ENCODE data around the gene MPC1L.
A peak's percentile ranks its signal among the peaks of the same experiment; 100 is the strongest.
"Not testable (repeated sequence)": the region's sequence is repeated elsewhere in the genome, so short reads cannot be mapped to it uniquely, and the experiment has no call there.

The MPC1L gene

GRCh38 chrX:40580537-40581335 is 42.5 kb upstream of the MPC1L start, which contains the start of gene ATP6AP2:
ATP6AP2 (plus strand) TSS chrX:40580970; CDS start chrX:40581066, 96 bp downstream.
- peak within 1 kb of the TSS; percentile 69 for H3K4me3 ChIP-seq (ENCODE audit: low read length)
- TF ChIP-seq CTCF (IDR thresholded peaks at IDR 0.05; ENCODE audit: insufficient read depth, low read depth, low read length, missing control alignments), result no peak

GRCh38 chrX:40581336-40581920 is 41.8 kb upstream of the MPC1L start:
- H3K4me3 ChIP-seq (ENCODE audit: low read length), result peak overlapping the region; percentile 69
- no peak for TF ChIP-seq CTCF (IDR thresholded peaks at IDR 0.05; ENCODE audit: insufficient read depth, low read depth, low read length, missing control alignments)
- DNase-seq (ENCODE audit: low read depth), result peak; percentile 48

More at GRCh38 chrX:40580537-40581335, 42.5 kb upstream of the MPC1L start, which contains the start of gene ATP6AP2:
- DNase-seq (ENCODE audit: low read depth), result peak; percentile 93

GRCh38 chrX:40582178-40582577 is 41.0 kb upstream of the MPC1L start:
- DNase-seq (ENCODE audit: low read depth); H3K4me3 ChIP-seq (ENCODE audit: low read length): not testable (repeated sequence)

DNA sequence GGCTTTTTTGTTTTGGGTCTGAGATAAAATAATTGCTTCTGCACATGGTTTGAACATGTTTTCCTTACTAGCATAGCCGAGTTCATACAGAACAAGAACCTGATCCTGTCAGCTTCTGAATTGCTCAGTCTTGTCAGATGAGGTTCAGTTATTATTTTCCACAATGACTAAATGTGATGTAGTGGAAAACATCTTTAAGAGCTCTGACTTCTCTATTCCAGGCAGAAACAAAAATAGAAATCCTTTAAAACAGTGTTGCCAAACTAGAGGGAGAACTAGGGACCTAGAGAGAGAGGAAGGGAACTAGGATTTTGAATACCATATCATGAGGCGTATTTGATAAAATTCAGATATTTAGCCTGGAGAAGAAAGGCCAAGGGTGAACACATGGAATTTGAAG is 40.4 kb upstream of the MPC1L start:
- no peak for DNase-seq (ENCODE audit: low read depth)
- no peak overlapping the region for H3K4me3 ChIP-seq (ENCODE audit: low read length)
- TF ChIP-seq CTCF (IDR thresholded peaks at IDR 0.05; ENCODE audit: insufficient read depth, low read depth, low read length, missing control alignments), result no peak

GRCh38 chrX:40587623-40588022 is 35.6 kb upstream of the MPC1L start:
- DNase-seq (ENCODE audit: low read depth); H3K4me3 ChIP-seq (ENCODE audit: low read length): not testable (repeated sequence)

DNA sequence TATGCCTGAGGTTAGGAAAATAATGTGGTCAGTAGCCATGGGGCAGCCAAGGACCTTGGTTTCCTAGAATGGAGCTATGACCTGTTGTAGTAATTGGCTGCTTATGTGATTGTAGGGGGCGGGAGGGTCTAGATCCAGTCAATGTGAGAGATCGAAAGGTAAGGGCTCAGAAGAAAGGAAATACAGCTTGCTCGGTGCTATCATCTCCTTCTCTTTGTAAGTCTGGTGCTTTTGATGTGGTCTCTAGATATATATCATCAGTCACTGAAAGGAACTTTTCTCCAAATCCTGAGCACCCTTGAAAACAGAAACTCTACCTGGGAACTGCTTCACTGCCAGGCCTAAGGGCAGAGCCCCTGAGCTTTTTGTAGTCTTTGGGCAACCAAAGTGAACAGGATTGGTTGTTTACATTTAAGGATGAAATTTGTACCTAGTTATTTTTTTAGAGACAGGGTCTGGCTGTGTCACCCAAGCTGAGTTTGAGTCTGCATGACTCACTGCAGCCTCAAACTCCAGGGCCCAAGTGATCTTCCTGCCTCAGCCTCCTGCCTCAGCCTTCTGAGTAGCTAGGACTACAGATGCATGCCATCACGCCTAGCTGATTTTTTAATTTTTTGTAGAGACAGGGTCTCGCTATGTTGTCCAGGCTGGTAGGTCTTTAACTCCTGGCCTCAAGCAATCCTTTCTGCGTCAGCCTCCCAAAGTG is 33.5 kb upstream of the MPC1L start:
- H3K4me3 ChIP-seq (ENCODE audit: low read length); DNase-seq (ENCODE audit: low read depth): not testable (repeated sequence)

DNA sequence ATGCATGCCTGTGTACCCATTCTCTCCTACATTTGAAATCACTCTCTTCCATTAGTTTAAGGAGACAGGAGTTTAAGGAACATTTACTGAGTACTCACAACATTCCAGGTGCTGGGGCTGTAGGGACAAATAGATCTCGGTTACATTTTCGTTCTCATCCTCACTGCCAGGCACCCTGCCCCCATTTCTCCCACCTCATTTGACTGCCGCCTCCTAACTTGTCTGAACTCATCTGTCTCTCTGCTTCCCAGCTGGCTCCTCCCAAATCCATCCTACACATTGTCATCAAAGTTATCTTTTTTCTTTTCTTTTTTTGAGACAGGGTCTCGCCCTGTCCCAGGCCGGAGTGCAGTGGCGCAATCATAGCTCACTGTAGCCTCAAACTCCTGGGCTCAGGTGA is 19.8 kb upstream of the MPC1L start:
- no peak for TF ChIP-seq CTCF (IDR thresholded peaks at IDR 0.05; ENCODE audit: insufficient read depth, low read depth, low read length, missing control alignments)
- no peak for DNase-seq (ENCODE audit: low read depth)
- H3K4me3 ChIP-seq (ENCODE audit: low read length), result no peak overlapping the region

GRCh38 chrX:40607381-40607780 is 15.8 kb upstream of the MPC1L start:
- H3K4me3 ChIP-seq (ENCODE audit: low read length), result no peak overlapping the region
- DNase-seq (ENCODE audit: low read depth), result no peak
- no peak for TF ChIP-seq CTCF (IDR thresholded peaks at IDR 0.05; ENCODE audit: insufficient read depth, low read depth, low read length, missing control alignments)

Data from epithelial cell of esophagus (primary cell).